Measurements from ENCODE around the gene BSCL2.
A peak's percentile ranks its signal among the peaks of the same experiment; 100 is the strongest.

The BSCL2 gene

DNA sequence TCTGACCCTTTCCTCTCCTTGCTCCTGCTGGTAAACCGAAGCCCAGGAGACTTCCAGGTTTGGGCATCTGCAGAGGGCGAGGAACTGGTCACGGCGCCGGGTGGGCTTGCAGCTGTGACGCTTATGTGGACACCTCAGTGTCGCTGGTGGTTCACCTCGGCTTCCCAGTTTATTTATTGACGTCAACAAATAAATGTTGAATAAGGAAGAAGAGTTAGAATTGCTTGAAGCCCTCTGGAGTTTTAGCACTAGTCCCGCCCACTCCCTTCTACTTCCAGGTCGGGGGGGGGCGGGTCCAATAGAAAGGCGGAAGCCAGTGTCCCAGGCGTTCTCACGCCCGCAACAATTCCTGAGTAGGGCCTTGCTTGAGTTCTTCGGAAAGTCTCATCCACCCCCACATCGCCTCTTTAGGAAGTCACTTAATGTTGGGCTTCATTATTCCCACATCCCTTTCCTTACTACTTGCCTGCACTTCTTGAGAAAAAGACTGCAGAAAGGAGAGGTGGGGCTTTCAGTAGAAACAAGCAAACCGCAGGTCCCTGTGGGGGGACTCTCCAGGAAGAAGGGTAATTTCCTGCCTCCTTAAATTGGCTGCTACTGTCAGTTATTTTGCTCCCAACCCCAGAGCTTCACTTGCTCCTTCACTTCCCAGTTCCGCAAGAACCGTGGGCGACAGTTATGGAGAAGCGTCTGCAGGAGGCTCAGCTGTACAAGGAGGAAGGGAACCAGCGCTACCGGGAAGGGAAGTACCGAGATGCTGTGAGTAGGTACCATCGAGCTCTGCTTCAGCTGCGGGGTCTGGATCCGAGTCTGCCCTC is 21.2 kb upstream of the BSCL2 start, which contains the start of gene TTC9C:
TTC9C (plus strand) TSS at position 316 of the 818 bp plus-strand sequence; CDS start at position 679, 363 bp downstream.
- Histone ChIP-seq H3K4me3 (ENCODE audit: low read length) (peak within 1 kb of the TSS; percentile 93), H3K36me3 (replicated peaks; ENCODE audit: insufficient read depth, low read length) (peaks cover 12% of the 10 kb centered on the region), H3K9me2 (replicated peaks; ENCODE audit: insufficient read depth, low read length) (no peaks in the 10 kb centered on the region), H3K4me2 (ENCODE audit: low read depth, low read length) (peak within 1 kb of the TSS; percentile 65), H3K9me3 (replicated peaks; ENCODE audit: insufficient read depth, low read length) (no peaks in the 10 kb centered on the region), H3K79me2 (ENCODE audit: low read length) (peaks cover 79% of the 10 kb centered on the region), H3K9ac (ENCODE audit: low read length) (peak within 1 kb of the TSS; percentile 92), H3K27me3 (replicated peaks; ENCODE audit: insufficient read depth, low read length) (no peaks in the 10 kb centered on the region), H3F3A (ENCODE audit: insufficient read depth, low read length) (peaks cover 25% of the 10 kb centered on the region), H3K4me1 (ENCODE audit: low read length) (peaks cover 14% of the 10 kb centered on the region), H3K27ac (ENCODE audit: low read length) (peak within 1 kb of the TSS; percentile 92), H4K20me1 (ENCODE audit: insufficient read depth, low read length) (peaks cover 10% of the 10 kb centered on the region; the same call in 1 of the 2 replicates), H2AFZ (ENCODE audit: low read length) (peak within 1 kb of the TSS; percentile 87)
- peak; percentile 88 for DNase-seq
- TF ChIP-seq EZH2 (optimal IDR thresholded peaks at IDR 0.05; ENCODE audit: low read depth, low read length) = no peak
- TF ChIP-seq, protein P1, sequence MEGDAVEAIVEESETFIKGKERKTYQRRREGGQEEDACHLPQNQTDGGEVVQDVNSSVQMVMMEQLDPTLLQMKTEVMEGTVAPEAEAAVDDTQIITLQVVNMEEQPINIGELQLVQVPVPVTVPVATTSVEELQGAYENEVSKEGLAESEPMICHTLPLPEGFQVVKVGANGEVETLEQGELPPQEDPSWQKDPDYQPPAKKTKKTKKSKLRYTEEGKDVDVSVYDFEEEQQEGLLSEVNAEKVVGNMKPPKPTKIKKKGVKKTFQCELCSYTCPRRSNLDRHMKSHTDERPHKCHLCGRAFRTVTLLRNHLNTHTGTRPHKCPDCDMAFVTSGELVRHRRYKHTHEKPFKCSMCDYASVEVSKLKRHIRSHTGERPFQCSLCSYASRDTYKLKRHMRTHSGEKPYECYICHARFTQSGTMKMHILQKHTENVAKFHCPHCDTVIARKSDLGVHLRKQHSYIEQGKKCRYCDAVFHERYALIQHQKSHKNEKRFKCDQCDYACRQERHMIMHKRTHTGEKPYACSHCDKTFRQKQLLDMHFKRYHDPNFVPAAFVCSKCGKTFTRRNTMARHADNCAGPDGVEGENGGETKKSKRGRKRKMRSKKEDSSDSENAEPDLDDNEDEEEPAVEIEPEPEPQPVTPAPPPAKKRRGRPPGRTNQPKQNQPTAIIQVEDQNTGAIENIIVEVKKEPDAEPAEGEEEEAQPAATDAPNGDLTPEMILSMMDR (IDR thresholded peaks at IDR 0.05; ENCODE audit: low read length) = no peak
- TF ChIP-seq EZH2phosphoT487 (IDR thresholded peaks at IDR 0.05; ENCODE audit: low read length) = no peak

DNA sequence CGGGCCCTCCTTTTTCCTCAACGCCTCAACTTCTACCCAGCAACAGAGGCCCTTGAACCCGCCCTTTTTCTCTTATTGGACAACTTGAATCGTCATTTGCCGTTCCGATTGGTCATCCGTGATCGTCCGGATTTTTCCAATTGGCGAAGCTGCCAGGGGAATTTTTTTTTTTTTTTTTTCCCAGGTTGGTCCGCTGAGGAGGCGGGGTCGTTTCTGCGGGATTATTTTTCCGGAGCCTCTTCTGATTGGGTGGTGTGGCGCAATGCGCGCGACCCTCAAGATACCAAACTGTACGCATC is 20.6 kb upstream of the BSCL2 start:
- peaks cover 14% of the 10 kb centered on the region for H3K36me3 ChIP-seq (replicated peaks; ENCODE audit: insufficient read depth, low read length)
- peak; percentile 98 for DNase-seq

DNA sequence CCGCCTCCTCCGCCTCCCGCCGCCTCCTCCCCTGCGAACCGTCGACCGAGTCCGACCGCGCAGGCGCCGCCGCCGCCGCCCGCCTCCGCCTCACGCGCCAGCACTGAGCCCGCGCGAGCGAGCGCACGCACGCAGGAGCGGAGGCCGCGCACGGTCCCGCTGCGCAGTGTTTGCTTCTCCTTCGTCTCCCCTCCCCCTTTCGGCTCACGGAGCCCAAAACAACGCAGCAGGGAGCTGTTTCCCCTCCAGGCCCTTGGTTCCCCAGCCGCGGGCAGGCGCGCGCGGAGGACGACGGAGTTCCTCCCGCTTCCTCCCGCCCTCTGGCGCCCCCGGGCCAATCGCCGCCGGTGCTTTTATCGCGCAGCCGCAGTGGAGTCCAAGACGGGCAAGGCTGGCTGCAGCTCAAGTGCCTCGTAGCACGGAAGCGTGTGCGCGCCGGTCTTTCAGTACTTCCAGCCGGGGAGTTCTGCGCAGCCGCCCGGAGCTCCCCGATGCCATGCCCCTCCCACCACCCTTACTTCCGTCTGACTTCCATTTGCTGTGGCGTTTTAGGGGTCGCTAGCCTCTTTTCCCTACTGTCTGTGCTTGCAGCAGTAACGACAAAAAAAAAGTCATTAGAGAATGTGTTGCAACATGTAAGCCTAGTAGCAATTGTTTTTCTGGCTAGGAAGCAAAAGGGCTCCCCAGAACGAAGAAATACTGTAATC is 20.1 kb upstream of the BSCL2 start, which contains the start of gene HNRNPUL2:
HNRNPUL2 (minus strand) TSS at position 293 of the 707 bp plus-strand sequence. CDS start 301 bp downstream, outside the sequence.
- H3K4me2 ChIP-seq (ENCODE audit: low read depth, low read length) = peak within 1 kb of the TSS; percentile 89
- peaks cover 19% of the 10 kb centered on the region for H3K36me3 ChIP-seq (replicated peaks; ENCODE audit: insufficient read depth, low read length)
- H3K27me3 ChIP-seq (replicated peaks; ENCODE audit: insufficient read depth, low read length) = no peaks in the 10 kb centered on the region
- peaks cover 14% of the 10 kb centered on the region for H3K4me1 ChIP-seq (ENCODE audit: low read length)
- H3K4me3 ChIP-seq (ENCODE audit: low read length) = peak within 1 kb of the TSS; percentile 93
- peaks cover 79% of the 10 kb centered on the region for H3K79me2 ChIP-seq (ENCODE audit: low read length)
- peak; percentile 100 for DNase-seq
- peak within 1 kb of the TSS; percentile 87 for H2AFZ ChIP-seq (ENCODE audit: low read length)
- TF ChIP-seq EZH2 (optimal IDR thresholded peaks at IDR 0.05; ENCODE audit: low read depth, low read length) = no peak
- TF ChIP-seq, protein P1 (IDR thresholded peaks at IDR 0.05; ENCODE audit: low read length) = peak; percentile 7; the same call in 1 of the 2 replicates
- peaks cover 10% of the 10 kb centered on the region; the same call in 1 of the 2 replicates for H4K20me1 ChIP-seq (ENCODE audit: insufficient read depth, low read length)
- H3K27ac ChIP-seq (ENCODE audit: low read length) = peak within 1 kb of the TSS; percentile 92
- H3K9ac ChIP-seq (ENCODE audit: low read length) = peak within 1 kb of the TSS; percentile 92
- H3K9me2 ChIP-seq (replicated peaks; ENCODE audit: insufficient read depth, low read length) = no peaks in the 10 kb centered on the region
- H3F3A ChIP-seq (ENCODE audit: insufficient read depth, low read length) = peaks cover 29% of the 10 kb centered on the region
- no peaks in the 10 kb centered on the region for H3K9me3 ChIP-seq (replicated peaks; ENCODE audit: insufficient read depth, low read length)

More for the DNA sequence above, 20.6 kb upstream of the BSCL2 start:
- peaks cover 10% of the 10 kb centered on the region; the same call in 1 of the 2 replicates for H4K20me1 ChIP-seq (ENCODE audit: insufficient read depth, low read length)
- H3K4me1 ChIP-seq (ENCODE audit: low read length) = peaks cover 14% of the 10 kb centered on the region
- peak overlapping the region; percentile 87 for H2AFZ ChIP-seq (ENCODE audit: low read length)
- TF ChIP-seq EZH2 (optimal IDR thresholded peaks at IDR 0.05; ENCODE audit: low read depth, low read length) = no peak
- H3F3A ChIP-seq (ENCODE audit: insufficient read depth, low read length) = peaks cover 25% of the 10 kb centered on the region
- H3K27ac ChIP-seq (ENCODE audit: low read length) = peak overlapping the region; percentile 92
- H3K9ac ChIP-seq (ENCODE audit: low read length) = peak overlapping the region; percentile 92
- peak overlapping the region; percentile 65 for H3K4me2 ChIP-seq (ENCODE audit: low read depth, low read length)
- no peaks in the 10 kb centered on the region for H3K9me3 ChIP-seq (replicated peaks; ENCODE audit: insufficient read depth, low read length)
- H3K9me2 ChIP-seq (replicated peaks; ENCODE audit: insufficient read depth, low read length) = no peaks in the 10 kb centered on the region
- no peaks in the 10 kb centered on the region for H3K27me3 ChIP-seq (replicated peaks; ENCODE audit: insufficient read depth, low read length)
- H3K4me3 ChIP-seq (ENCODE audit: low read length) = peak overlapping the region; percentile 93
- peaks cover 79% of the 10 kb centered on the region for H3K79me2 ChIP-seq (ENCODE audit: low read length)

All from MM.1S (cell line).